ENCODE data around the gene POLR3G. TPM values are rescaled to one million over a fixed set of nuclear protein-coding genes. Genes with fewer than 3 reads are reported as not detected.

POLR3G gene
- total RNA-seq, 1 experiment from 2014 or later: 23.4 TPM

DNA sequence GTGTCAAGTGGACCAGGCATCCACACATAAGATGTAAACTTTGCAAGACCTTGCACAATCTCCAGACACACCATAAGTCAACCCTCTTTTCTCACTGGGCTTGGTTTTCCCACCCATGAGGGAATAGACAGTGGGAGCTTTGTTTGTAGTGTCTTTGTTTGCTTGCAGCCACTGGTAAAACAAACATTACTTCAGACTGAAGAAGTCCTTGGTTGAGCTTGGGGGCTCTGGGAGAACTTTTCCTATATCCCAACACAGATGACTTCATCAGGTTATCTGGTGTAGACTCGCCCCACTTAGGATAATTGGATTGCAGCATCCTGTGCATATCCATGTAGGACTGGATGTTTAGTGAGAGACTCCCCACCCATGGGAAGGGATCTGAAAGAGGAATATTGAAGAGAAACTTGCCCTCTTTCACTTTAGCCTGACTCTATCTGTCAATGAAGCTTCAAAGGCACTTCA, 72.4 kb downstream of the POLR3G start:
- Histone ChIP-seq H3K9me3 (ENCODE audit: control insufficient read depth, insufficient read depth, low read depth, low read length) (no peaks in the 10 kb centered on the region), H3K4me1 (ENCODE audit: control insufficient read depth, insufficient read depth, low read length) (no peaks in the 10 kb centered on the region), H3K27ac (ENCODE audit: low read length) (no peak overlapping the region), H3K4me3 (ENCODE audit: low read depth in 2 of 2, low read length in 2 of 2) (no peak overlapping the region), H3K27me3 (ENCODE audit: control insufficient read depth, insufficient read depth, low read length) (peaks cover 28% of the 10 kb centered on the region), H3K36me3 (ENCODE audit: control insufficient read depth, insufficient read depth, low read length) (no peaks in the 10 kb centered on the region)
- no peak for TF ChIP-seq SIN3A (IDR thresholded peaks at IDR 0.05; ENCODE audit: borderline replicate concordance, insufficient read depth, low read depth, low read length)
- TF ChIP-seq, protein P1, sequence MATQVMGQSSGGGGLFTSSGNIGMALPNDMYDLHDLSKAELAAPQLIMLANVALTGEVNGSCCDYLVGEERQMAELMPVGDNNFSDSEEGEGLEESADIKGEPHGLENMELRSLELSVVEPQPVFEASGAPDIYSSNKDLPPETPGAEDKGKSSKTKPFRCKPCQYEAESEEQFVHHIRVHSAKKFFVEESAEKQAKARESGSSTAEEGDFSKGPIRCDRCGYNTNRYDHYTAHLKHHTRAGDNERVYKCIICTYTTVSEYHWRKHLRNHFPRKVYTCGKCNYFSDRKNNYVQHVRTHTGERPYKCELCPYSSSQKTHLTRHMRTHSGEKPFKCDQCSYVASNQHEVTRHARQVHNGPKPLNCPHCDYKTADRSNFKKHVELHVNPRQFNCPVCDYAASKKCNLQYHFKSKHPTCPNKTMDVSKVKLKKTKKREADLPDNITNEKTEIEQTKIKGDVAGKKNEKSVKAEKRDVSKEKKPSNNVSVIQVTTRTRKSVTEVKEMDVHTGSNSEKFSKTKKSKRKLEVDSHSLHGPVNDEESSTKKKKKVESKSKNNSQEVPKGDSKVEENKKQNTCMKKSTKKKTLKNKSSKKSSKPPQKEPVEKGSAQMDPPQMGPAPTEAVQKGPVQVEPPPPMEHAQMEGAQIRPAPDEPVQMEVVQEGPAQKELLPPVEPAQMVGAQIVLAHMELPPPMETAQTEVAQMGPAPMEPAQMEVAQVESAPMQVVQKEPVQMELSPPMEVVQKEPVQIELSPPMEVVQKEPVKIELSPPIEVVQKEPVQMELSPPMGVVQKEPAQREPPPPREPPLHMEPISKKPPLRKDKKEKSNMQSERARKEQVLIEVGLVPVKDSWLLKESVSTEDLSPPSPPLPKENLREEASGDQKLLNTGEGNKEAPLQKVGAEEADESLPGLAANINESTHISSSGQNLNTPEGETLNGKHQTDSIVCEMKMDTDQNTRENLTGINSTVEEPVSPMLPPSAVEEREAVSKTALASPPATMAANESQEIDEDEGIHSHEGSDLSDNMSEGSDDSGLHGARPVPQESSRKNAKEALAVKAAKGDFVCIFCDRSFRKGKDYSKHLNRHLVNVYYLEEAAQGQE (IDR thresholded peaks at IDR 0.05; ENCODE audit: insufficient read depth in 1 of 2, low read depth in 2 of 2, low read length in 1 of 2): no peak
- TF ChIP-seq TCF7L2 (IDR thresholded peaks at IDR 0.05; ENCODE audit: low read depth, low read length): no peak
- TF ChIP-seq, protein P2, sequence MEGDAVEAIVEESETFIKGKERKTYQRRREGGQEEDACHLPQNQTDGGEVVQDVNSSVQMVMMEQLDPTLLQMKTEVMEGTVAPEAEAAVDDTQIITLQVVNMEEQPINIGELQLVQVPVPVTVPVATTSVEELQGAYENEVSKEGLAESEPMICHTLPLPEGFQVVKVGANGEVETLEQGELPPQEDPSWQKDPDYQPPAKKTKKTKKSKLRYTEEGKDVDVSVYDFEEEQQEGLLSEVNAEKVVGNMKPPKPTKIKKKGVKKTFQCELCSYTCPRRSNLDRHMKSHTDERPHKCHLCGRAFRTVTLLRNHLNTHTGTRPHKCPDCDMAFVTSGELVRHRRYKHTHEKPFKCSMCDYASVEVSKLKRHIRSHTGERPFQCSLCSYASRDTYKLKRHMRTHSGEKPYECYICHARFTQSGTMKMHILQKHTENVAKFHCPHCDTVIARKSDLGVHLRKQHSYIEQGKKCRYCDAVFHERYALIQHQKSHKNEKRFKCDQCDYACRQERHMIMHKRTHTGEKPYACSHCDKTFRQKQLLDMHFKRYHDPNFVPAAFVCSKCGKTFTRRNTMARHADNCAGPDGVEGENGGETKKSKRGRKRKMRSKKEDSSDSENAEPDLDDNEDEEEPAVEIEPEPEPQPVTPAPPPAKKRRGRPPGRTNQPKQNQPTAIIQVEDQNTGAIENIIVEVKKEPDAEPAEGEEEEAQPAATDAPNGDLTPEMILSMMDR (IDR thresholded peaks at IDR 0.05): no peak
- no peak for TF ChIP-seq POLR2AphosphoS5 (IDR thresholded peaks at IDR 0.05; ENCODE audit: low read depth, low read length)
- ATAC-seq: no peak
- BruUV-seq (replicated peaks): no TSS peak
- in situ Hi-C loops (cut with HindIII; ENCODE audit: low pct_unique_long_range_greater_than_20kb, low sequenced_read_pairs) (no loop called here), intact Hi-C loops (cut with micrococcal nuclease; ENCODE audit: unreplicated experiment) (no loop called here)
- DNase-seq (ENCODE audit: low read depth, low spot score): no peak
- ChIA-PET POLR2A (no interaction called here), CTCF (interaction anchor here (0.6 kb wide), 1 partner anchor 107 kb away, joined by 7 read pairs; no protein-coding TSS in a partner anchor)

DNA sequence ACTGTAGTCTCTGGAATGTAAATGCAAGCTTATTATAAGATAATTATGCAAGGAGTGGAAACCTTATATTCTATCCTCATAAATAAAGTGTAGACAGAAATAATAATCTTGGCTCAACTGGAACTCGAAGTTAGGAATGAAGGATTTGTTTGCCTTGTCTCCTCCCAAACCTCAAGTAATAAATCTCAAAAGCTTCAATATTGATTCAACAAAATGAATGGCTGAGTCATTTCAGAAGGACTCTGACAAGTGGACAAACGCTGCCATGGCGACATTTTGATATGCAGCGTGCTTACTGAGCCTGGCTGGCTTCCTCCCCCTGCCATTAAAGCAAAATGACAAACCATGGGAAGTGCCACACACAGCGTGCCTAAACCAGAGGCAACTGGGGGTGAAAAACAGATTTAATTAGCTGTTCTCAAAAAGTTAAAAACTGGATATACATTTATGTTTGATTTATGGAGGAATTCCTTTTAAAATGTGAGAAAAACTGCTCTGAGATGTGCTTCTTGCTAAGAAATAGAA, 73.5 kb downstream of the POLR3G start:
- Histone ChIP-seq H3K27me3 (ENCODE audit: control insufficient read depth, insufficient read depth, low read length) (peaks cover 36% of the 10 kb centered on the region), H3K27ac (ENCODE audit: low read length) (no peak overlapping the region), H3K36me3 (ENCODE audit: control insufficient read depth, insufficient read depth, low read length) (no peaks in the 10 kb centered on the region), H3K4me3 (ENCODE audit: low read depth in 2 of 2, low read length in 2 of 2) (no peak overlapping the region), H3K9me3 (ENCODE audit: control insufficient read depth, insufficient read depth, low read depth, low read length) (no peaks in the 10 kb centered on the region), H3K4me1 (ENCODE audit: control insufficient read depth, insufficient read depth, low read length) (no peaks in the 10 kb centered on the region)
- ChIA-PET CTCF (no interaction called here), POLR2A (no interaction called here)
- intact Hi-C loops (cut with micrococcal nuclease; ENCODE audit: unreplicated experiment): no loop called here
- TF ChIP-seq, protein P1 (IDR thresholded peaks at IDR 0.05; ENCODE audit: insufficient read depth in 1 of 2, low read depth in 2 of 2, low read length in 1 of 2): no peak
- TF ChIP-seq, protein P2 (IDR thresholded peaks at IDR 0.05): no peak
- no peak for TF ChIP-seq POLR2AphosphoS5 (IDR thresholded peaks at IDR 0.05; ENCODE audit: low read depth, low read length)
- TF ChIP-seq TCF7L2 (IDR thresholded peaks at IDR 0.05; ENCODE audit: low read depth, low read length): no peak
- TF ChIP-seq SIN3A (IDR thresholded peaks at IDR 0.05; ENCODE audit: borderline replicate concordance, insufficient read depth, low read depth, low read length): no peak
- DNase-seq (ENCODE audit: low read depth, low spot score): no peak
- ATAC-seq: peak; percentile 65; the same call in 1 of the 2 replicates
- no TSS peak for BruUV-seq (replicated peaks)
- in situ Hi-C loops (cut with HindIII; ENCODE audit: low pct_unique_long_range_greater_than_20kb, low sequenced_read_pairs): no loop called here
